Endometrium (tissue), 2 donors: ENCODE measurements around the gene FADS2.

ENCODE experiments used
- FAIRE-seq: peaks from 2 replicates; lab custom pipeline; 2012; peaks lifted over from hg19 to GRCh38; lab: Jason Lieb, UNC
- donor health status: control.
- donor health status: control.

Gene FADS2

GRCh38 chr11:61847914-61848581, 19.9 kb downstream of the FADS2 start:
- FAIRE-seq, result no peak

GRCh38 chr11:61848631-61849030, 20.5 kb downstream of the FADS2 start:
- no peak for FAIRE-seq

DNA sequence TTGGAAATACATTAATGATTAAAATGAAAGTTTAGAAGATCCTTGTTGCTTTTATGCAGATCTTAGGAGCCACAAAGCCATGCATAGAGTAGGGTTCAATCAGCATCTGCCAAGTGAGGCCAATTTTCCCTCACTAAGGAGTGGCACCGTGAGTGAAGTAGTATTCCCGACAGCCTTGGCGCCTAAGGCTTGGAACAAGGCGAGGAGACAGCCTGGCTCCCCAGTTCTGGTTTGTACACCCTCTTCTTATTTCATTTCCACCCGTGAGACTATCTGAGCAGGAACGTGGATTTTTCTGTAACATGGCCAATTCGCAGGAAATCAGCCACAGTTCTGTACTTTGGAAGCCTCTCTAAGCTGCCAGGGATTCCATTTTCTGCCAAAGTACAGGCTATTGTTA, 22.6 kb downstream of the FADS2 start:
- FAIRE-seq, result no peak

DNA sequence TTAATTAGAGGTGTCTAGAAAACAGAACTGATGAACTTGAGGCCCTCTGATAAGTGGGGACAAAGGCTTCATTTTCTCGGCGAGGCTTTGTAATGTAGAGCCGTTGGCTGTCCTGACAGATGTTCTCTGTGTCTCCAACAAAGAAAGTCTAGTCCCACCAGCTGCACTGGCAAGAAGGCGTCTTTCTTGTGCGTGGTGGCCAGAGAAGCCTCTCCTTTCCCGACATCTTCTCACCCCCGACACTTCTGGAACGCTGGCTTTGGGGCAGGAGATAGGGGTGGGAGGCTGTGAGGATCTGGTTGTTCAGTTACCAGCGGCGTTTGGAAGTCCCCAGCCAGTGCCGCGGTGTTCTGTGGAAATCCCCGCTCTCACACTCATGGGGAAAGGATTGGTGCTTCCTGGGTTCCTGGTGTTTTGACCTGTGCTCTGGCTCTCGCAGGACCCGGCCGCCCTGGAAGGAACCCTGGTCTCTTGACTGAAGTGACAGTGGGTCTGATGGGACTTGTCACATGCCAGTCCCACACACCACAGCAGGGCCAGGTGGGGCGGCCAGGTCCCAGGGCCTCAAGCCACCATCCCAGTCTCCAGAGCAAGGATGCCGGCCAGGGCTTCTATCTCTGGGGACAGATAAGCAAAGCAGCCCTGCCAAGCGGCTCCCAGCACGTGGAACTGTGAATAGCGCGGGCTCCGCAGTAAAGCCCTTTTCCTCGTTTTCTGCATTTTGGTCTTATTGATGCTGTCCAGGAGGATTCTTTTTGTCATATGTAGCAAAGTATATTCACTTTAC, 23.2 kb downstream of the FADS2 start:
- FAIRE-seq, result no peak

DNA sequence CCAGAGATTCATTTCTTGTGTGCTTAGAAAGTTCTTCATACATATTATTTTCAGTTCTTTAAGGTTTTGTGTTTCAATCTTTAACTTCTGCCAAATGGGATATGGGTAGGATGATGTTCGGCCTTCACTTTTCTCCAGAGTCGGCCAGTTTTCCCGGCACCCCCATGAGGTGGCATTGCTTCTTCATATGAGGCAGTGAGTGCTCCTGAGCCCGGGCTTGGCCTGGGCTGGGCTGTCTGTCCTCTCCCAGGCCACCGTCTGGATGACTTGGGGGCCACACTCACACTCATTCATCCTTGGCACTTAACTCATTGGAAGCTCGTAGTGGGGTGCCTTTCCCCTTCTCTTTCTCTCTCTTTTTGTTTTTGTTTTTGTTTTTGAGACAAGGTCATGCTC, 23.8 kb downstream of the FADS2 start:
- no peak for FAIRE-seq

DNA sequence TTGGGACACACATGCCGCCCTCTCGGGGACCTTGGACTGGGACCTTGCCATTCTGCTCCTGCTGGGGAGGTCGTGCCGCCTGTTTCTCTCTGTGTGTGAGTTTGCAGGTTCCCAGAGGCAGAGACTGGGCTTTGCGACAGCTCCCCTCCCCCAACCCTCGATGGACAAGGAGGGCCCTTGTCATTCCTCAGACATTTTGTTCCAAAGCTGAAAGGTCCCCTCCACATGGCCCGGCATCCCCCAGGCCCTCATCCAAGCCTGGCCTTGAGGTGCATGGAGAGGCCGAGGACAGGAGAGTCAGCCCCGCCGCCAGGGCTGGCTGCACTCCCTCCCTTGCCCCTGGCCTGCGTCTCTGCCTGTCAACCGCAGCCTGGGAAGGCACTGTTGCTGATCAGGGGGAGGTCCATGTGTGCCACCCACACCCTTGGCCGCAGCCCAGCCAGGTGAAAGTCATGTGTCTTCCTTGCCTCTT, 25.6 kb downstream of the FADS2 start:
- no peak for FAIRE-seq

DNA sequence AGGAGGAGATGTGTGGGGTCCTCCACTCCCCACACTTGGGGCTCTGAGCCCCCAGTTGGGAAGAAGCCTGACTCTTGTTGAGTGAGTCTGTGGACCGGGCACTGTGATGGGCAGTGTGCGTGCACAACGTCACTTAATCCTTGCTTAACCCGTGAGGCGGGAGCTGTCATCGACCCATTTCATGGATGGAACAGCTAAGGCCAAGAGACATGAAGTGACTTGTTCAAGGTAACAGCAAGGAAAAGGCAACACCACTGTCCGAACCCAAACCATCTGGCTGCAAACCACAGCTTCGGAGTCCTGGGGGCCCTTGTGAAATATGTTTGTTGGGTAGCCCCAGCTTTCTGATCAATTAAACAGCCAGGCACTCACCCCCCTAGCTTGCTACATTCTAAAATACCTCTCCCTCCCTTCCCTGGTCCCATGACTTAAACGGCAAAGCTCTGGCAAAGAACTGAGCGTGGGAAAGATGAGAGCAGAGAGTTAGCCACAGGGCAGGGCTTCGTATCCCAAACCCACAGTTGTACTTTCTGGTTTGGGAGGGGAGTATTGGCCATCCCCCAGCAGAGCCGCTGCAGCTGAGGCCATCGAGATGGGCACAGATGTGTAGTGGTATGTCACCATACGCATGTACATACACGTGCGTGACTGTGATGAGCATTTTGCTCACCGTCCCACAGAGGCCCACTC, 26.3 kb downstream of the FADS2 start:
- FAIRE-seq, result no peak

DNA sequence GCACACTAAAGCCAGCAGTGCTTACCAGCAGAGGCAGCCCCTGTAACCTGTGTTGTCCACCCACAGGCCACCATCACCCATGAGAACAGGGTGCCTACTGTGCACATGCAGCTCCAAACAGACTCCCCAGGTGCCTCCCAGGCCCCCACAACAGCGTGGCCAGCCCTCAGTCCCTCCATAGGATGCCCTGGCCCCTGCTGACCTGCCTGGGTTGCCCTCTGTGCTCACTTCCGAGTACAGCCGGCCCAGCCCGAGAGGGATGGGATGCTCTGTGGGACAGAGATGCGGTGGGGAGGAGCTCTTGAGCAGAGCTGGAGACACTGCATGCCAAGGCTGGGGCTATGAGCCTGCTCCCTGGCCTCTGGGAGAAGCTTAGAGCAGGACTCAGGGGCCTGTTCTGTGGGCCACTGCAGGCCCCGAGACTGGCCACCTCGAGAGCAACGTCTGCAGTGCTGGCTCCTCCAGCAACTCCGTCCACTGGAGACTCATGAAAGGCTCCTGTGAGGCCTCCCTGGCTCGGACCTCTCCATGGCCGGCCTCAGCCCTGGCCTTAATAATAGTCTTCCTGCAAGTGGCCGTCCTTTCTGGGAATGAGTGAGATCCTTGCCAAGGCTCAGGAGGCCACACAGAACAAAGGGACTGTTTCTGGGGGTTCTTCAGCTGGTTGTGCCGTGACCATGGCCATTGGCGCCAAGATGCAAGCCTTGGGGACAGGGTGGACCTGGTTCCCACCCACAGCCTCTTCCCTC, 27.0 kb downstream of the FADS2 start:
- no peak for FAIRE-seq

GRCh38 chr11:61855939-61856680, 28.0 kb downstream of the FADS2 start:
- no peak for FAIRE-seq

DNA sequence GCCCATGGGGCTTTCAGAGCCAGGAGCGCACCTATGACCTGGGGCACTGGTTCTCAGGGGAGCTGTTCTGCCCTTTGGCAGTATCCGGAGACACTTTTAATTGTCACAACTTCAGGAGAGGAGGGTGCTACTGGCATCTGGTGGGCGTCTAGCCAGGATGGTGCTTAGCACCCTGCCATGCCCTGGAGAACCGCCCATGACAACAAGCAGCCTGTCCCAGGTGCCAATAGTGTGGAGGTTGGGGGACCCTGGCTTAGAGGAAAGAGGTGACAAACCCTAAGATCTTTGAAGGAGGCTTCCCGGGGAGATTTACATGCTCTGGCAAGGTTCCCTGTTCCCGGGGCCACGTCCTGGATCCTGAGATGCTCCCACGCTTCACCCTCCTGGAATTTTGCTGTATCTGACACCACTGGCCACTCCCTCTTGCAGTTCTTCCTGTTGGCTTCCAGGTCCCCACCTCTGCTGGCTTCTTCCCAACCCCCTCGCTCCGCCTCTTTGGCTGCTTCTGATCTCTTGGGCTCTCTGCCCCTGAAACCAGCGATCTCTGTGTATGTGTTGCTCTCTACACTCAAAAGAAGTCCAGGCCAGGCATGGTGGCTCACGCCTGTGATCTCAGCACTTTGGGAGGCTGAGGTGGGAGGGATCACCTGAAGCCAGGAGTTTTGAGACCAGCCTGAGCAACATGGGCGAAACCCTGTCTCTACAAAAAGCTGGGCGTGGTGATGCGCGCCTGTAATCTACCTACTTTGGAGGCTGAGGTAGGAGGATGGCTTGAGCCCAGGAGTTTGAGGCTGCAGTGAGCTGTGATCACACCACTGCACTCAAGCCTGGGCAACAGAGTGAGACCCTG, 32.2 kb downstream of the FADS2 start:
- no peak for FAIRE-seq

GRCh38 chr11:61861634-61862033, 33.5 kb downstream of the FADS2 start:
- no peak for FAIRE-seq

GRCh38 chr11:61862714-61863547, 34.8 kb downstream of the FADS2 start:
- FAIRE-seq, result no peak

GRCh38 chr11:61863548-61864081, 35.5 kb downstream of the FADS2 start:
- no peak for FAIRE-seq

DNA sequence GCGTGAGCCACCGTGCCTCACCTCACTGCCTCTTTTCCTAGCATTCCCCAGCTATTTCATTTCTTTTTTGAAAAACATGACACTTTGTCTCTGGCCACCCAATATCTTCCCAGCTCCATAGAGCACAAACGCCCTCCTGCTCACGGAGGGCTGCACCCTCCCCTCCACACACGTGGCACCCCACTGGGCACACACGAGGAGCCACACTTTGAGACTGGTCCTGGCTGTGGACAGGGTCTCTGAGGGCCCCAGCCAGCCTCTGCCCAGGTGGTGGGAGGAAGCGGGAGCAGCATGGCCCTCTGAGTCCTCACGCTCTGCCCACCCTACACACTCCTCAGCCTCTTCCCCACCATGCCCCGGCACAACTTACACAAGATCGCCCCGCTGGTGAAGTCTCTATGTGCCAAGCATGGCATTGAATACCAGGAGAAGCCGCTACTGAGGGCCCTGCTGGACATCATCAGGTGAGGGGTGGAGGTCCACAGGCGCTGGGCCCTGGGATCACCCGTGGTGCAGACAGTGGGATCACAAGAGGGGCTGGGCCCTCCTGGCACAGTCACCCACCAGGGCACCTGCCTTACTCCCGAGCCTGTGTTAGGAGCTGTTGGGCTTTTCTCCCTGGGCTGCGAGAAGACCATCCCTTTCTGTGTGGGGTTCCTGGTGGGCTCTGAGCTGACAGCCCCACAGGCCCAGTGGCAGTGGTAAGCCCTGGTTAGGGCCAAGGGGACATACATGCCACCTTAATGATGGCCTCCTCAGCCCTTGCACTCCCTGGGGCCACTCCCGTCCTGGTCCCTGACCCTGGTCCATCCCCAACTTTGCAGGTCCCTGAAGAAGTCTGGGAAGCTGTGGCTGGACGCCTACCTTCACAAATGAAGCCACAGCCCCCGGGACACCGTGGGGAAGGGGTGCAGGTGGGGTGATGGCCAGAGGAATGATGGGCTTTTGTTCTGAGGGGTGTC, 37.0 kb downstream of the FADS2 start:
- FAIRE-seq, result no peak

- no peak for FAIRE-seq
Observed at GRCh38 chr11:61866231-61866957, 38.3 kb downstream of the FADS2 start.

DNA sequence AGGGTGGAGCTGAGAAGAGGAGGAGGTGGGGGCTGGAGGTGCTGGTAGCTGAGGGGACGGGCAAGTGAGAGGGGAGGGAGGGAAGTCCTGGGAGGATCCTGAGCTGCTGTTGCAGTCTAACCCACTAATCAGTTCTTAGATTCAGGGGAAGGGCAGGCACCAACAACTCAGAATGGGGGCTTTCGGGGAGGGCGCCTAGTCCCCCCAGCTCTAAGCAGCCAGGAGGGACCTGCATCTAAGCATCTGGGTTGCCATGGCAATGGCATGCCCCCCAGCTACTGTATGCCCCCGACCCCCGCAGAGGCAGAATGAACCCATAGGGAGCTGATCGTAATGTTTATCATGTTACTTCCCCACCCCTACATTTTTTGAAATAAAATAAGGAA, 38.9 kb downstream of the FADS2 start:
- FAIRE-seq, result no peak

GRCh38 chr11:61868571-61869428, 40.7 kb downstream of the FADS2 start:
- no peak for FAIRE-seq
